Glutamatergic neuron (in vitro differentiated cells): ENCODE measurements around the gene TSPAN31. TPM values are rescaled to one million over a fixed set of nuclear protein-coding genes. Genes with fewer than 3 reads are reported as not detected.

ENCODE experiments used
- DNase-seq: peaks from one replicate; pipeline ENCODE4 v3.0.0; 2022
- H3K27ac Mint-ChIP-seq: one replicate; pipeline ENCODE4 v1.8.0; 2020; ENCODE audit warnings: mild to moderate bottlenecking, mixed read lengths, inconsistent platforms; ENCODE audit not compliant: unreplicated experiment
- H3K27me3 Mint-ChIP-seq: one replicate; pipeline ENCODE4 v1.8.0; 2020; ENCODE audit warnings: mild to moderate bottlenecking, moderate library complexity, mixed read lengths, inconsistent platforms; ENCODE audit not compliant: unreplicated experiment
- H3K36me3 Mint-ChIP-seq: one replicate; pipeline ENCODE4 v1.8.0; 2020; ENCODE audit warnings: mild to moderate bottlenecking, mixed read lengths, inconsistent platforms; ENCODE audit not compliant: unreplicated experiment
- H3K4me1 Mint-ChIP-seq: one replicate; pipeline ENCODE4 v1.8.0; 2020; ENCODE audit warnings: mild to moderate bottlenecking, low read depth, mixed read lengths, inconsistent platforms; ENCODE audit not compliant: unreplicated experiment
- H3K4me3 Mint-ChIP-seq: one replicate; pipeline ENCODE4 v1.8.0; 2020; ENCODE audit warnings: mild to moderate bottlenecking, mixed read lengths, inconsistent platforms; ENCODE audit not compliant: unreplicated experiment
- H3K9me3 Mint-ChIP-seq: one replicate; pipeline ENCODE4 v1.8.0; 2020; ENCODE audit warnings: mild to moderate bottlenecking, moderate library complexity, mixed read lengths, inconsistent platforms; ENCODE audit not compliant: unreplicated experiment
- CTCF ChIP-seq: fragments of 200-600 bp; sonication (generic); IDR thresholded peaks from one replicate; pipeline ENCODE4 v1.5.0; 2021; ENCODE audit not compliant: partially characterized antibody, unreplicated experiment
- total RNA-seq: library from RNA; stranded (reverse); fragmentation: NEBNext Ultra II Directional; extraction: Animal tissue kit (Norgen Biotek cat#: 25700); gene quantifications from one replicate; pipeline ENCODE4 v1.2.1, GENCODE V29; 2021; ENCODE audit not compliant: unreplicated experiment

Gene TSPAN31
- total RNA-seq, 1 donor from 2014 or later, result 27.2 TPM

- peaks cover 3% of the 10 kb centered on the region for H3K36me3 Mint-ChIP-seq
- H3K27me3 Mint-ChIP-seq, result peaks cover 25% of the 10 kb centered on the region
- H3K9me3 Mint-ChIP-seq, result peaks cover 28% of the 10 kb centered on the region
- peaks cover 24% of the 10 kb centered on the region for H3K4me1 Mint-ChIP-seq
- no peak for DNase-seq
- no peak overlapping the region for H3K27ac Mint-ChIP-seq
- H3K4me3 Mint-ChIP-seq, result no peak overlapping the region
- TF ChIP-seq CTCF, result no peak
These were observed 4.2 kb downstream of the TSPAN31 start for GRCh38 chr12:57749061-57749460.

- DNase-seq, result no peak
- Mint-ChIP-seq H3K27me3 (peaks cover 24% of the 10 kb centered on the region), H3K4me1 (peaks cover 21% of the 10 kb centered on the region), H3K4me3 (peak overlapping the region; percentile 100), H3K27ac (peak overlapping the region; percentile 100), H3K36me3 (peaks cover 3% of the 10 kb centered on the region), H3K9me3 (peaks cover 22% of the 10 kb centered on the region)
- TF ChIP-seq CTCF, result no peak
These were observed 6.0 kb downstream of the TSPAN31 start for GRCh38 chr12:57750561-57751431.

- no peak for TF ChIP-seq CTCF
- Mint-ChIP-seq H3K9me3 (peaks cover 22% of the 10 kb centered on the region), H3K4me1 (peaks cover 24% of the 10 kb centered on the region), H3K4me3 (peak overlapping the region; percentile 100), H3K27ac (peak overlapping the region; percentile 100), H3K36me3 (peaks cover 7% of the 10 kb centered on the region), H3K27me3 (peaks cover 19% of the 10 kb centered on the region)
- no peak for DNase-seq
These were observed 6.6 kb downstream of the TSPAN31 start for GRCh38 chr12:57751432-57751787.

- peak within 1 kb of the TSS; percentile 100 for H3K27ac Mint-ChIP-seq
- H3K4me3 Mint-ChIP-seq, result peak within 1 kb of the TSS; percentile 100
- H3K4me1 Mint-ChIP-seq, result peaks cover 28% of the 10 kb centered on the region
- TF ChIP-seq CTCF, result no peak
- peak; percentile 99 for DNase-seq
- peaks cover 19% of the 10 kb centered on the region for H3K27me3 Mint-ChIP-seq
- H3K9me3 Mint-ChIP-seq, result peaks cover 22% of the 10 kb centered on the region
- peaks cover 8% of the 10 kb centered on the region for H3K36me3 Mint-ChIP-seq
These were observed 7.2 kb downstream of the TSPAN31 start, which contains the start of gene CDK4 for GRCh38 chr12:57751788-57752667. Gene CDK4, minus strand, starts transcription at chr12:57752310. Its CDS starts 593 bp downstream, at chr12:57751717.
